ENCODE measurements around the gene PALD1.

The PALD1 gene

DNA sequence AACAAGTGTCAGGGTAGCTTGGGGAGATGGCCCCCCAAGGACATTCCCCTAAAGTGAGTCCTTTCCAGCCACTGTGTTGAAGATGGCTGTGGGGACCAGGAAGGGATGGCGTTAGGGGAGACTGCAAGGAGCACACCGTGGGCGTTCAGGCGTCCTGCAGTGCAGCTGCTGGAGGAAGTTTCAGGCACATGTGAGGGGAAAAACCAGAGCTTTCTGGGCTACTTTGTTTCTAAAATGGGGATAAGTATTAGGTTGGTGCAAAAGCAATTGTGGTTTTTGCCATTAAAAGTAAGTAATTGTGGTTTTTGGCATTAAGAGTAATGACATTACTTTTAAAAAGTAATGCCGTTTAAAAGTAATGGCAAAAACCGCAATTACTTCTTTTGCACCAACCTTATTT is 109.7 kb downstream of the PALD1 start:
- no peak overlapping the region for H4K12ac ChIP-seq (ENCODE audit: low read depth, low read length)
- H3K79me2 ChIP-seq (ENCODE audit: control insufficient read depth, insufficient read depth, low read length, poor library complexity) = no peaks in the 10 kb centered on the region
- H3K18ac ChIP-seq (ENCODE audit: low read length) = no peak overlapping the region
- H3K79me1 ChIP-seq (ENCODE audit: low read length) = no peaks in the 10 kb centered on the region
- no peak overlapping the region for H4K91ac ChIP-seq (ENCODE audit: low read depth, low read length)
- WGBS (ENCODE audit: extremely low coverage, insufficient coverage, insufficient read length) = no CpG with 5 or more reads among the region's 6 CpGs
- H3K14ac ChIP-seq (ENCODE audit: low read length) = no peak overlapping the region
- H2AFZ ChIP-seq (ENCODE audit: insufficient read depth, low read length, poor library complexity) = no peak overlapping the region
- no peak for DNase-seq
- H3K4me3 ChIP-seq (ENCODE audit: low read depth, low read length) = no peak overlapping the region
- no peaks in the 10 kb centered on the region for H3K36me3 ChIP-seq (ENCODE audit: control insufficient read depth in 1 of 2, insufficient read depth in 2 of 2, low read length in 2 of 2)
- H2AK5ac ChIP-seq (ENCODE audit: low read length) = no peak overlapping the region
- peaks cover 2% of the 10 kb centered on the region for H3K27me3 ChIP-seq (ENCODE audit: insufficient read depth, low read length)
- H3K9me3 ChIP-seq (ENCODE audit: insufficient read depth, low read depth, low read length) = peaks cover 3% of the 10 kb centered on the region
- H4K8ac ChIP-seq (ENCODE audit: low read depth, low read length) = no peak overlapping the region
- no peak overlapping the region for H2BK12ac ChIP-seq (ENCODE audit: low read length)
- H2BK120ac ChIP-seq (ENCODE audit: insufficient read depth, low read length, poor library complexity) = no peak overlapping the region
- no peak overlapping the region for H3K23ac ChIP-seq (ENCODE audit: low read length)
- H3K4me1 ChIP-seq (ENCODE audit: control insufficient read depth in 1 of 2, insufficient read depth in 2 of 2, low read length in 2 of 2) = peaks cover 3 to 4% of the 10 kb centered on the region in 2 experiments
- no peak overlapping the region for H3K27ac ChIP-seq (ENCODE audit: low read depth, low read length)
- H3K4me2 ChIP-seq (ENCODE audit: low read length) = no peak overlapping the region
- H3K4ac ChIP-seq (ENCODE audit: low read depth, low read length) = no peak overlapping the region
- no peak overlapping the region for H3K9ac ChIP-seq (ENCODE audit: low read length)
- H2BK5ac ChIP-seq (ENCODE audit: low read depth, low read length, poor library complexity) = no peak overlapping the region

GRCh38 chr10:70588859-70589570 is 110.4 kb downstream of the PALD1 start:
- Histone ChIP-seq H3K4ac (ENCODE audit: low read depth, low read length) (no peak overlapping the region), H3K4me3 (ENCODE audit: low read depth, low read length) (no peak overlapping the region), H2BK12ac (ENCODE audit: low read length) (no peak overlapping the region), H3K14ac (ENCODE audit: low read length) (no peak overlapping the region), H3K23ac (ENCODE audit: low read length) (no peak overlapping the region), H3K27ac (ENCODE audit: low read depth, low read length) (no peak overlapping the region), H4K8ac (ENCODE audit: low read depth, low read length) (no peak overlapping the region), H3K79me2 (ENCODE audit: control insufficient read depth, insufficient read depth, low read length, poor library complexity) (no peaks in the 10 kb centered on the region), H3K9me3 (ENCODE audit: insufficient read depth, low read depth, low read length) (peaks cover 3% of the 10 kb centered on the region), H2BK5ac (ENCODE audit: low read depth, low read length, poor library complexity) (no peak overlapping the region), H4K91ac (ENCODE audit: low read depth, low read length) (no peak overlapping the region), H3K36me3 (ENCODE audit: control insufficient read depth in 1 of 2, insufficient read depth in 2 of 2, low read length in 2 of 2) (no peaks in the 10 kb centered on the region), H3K27me3 (ENCODE audit: insufficient read depth, low read length) (peaks cover 2% of the 10 kb centered on the region), H3K4me2 (ENCODE audit: low read length) (no peak overlapping the region), H3K4me1 (ENCODE audit: control insufficient read depth in 1 of 2, insufficient read depth in 2 of 2, low read length in 2 of 2) (no peaks in the 10 kb centered on the region), H3K9ac (ENCODE audit: low read length) (no peak overlapping the region), H2AFZ (ENCODE audit: insufficient read depth, low read length, poor library complexity) (no peak overlapping the region), H2BK120ac (ENCODE audit: insufficient read depth, low read length, poor library complexity) (no peak overlapping the region), H4K12ac (ENCODE audit: low read depth, low read length) (no peak overlapping the region), H3K18ac (ENCODE audit: low read length) (no peak overlapping the region), H3K79me1 (ENCODE audit: low read length) (no peaks in the 10 kb centered on the region), H2AK5ac (ENCODE audit: low read length) (no peak overlapping the region)
- no peak for DNase-seq
- no CpG with 5 or more reads among the region's 10 CpGs for WGBS (ENCODE audit: extremely low coverage, insufficient coverage, insufficient read length)

DNA sequence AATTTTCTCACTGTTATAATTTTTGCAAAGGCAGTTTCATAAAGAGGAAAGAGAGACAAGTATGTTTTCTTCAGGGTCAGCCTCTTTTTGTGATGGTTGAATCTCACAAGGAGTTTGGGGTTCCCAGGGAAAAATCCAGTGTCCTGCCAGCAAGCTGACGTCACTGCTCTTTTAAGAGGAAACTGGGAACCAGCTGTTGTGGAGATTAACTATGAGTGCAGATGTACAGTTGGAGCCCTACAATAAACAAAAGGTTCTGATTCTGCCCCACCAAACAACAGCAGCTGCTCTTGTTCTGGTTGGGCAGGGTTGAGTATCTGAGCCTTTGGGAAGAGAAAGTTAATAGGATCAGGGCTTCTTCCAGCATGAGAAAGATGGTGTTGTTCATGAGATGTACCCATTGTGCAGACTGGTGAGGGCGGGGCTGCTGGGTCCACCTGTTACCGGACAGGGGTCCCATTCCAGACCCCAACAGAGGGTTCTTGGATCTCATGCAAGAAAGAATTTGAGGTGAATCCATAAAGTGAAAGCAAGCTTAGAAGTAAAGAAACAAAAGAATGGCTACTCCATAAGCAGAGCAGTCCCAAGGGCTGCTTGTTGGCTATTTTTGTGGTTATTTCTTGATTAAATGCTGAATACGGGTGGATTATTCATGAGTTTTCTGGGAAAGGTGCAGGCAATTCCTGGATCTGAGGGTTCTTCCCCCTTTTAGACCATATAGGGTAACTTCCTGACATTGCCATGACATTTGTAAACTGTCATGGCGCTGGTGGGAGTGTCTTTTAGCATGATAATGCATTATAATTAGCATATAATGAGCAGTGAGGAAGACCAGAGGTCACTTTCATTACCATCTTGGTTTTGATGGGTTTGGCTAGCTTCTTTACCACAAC is 111.4 kb downstream of the PALD1 start:
- Histone ChIP-seq H4K91ac (ENCODE audit: low read depth, low read length) (no peak overlapping the region), H2AFZ (ENCODE audit: insufficient read depth, low read length, poor library complexity) (no peak overlapping the region), H3K9me3 (ENCODE audit: insufficient read depth, low read depth, low read length) (peaks cover 3% of the 10 kb centered on the region), H3K14ac (ENCODE audit: low read length) (no peak overlapping the region), H3K79me2 (ENCODE audit: control insufficient read depth, insufficient read depth, low read length, poor library complexity) (no peaks in the 10 kb centered on the region), H4K8ac (ENCODE audit: low read depth, low read length) (no peak overlapping the region), H3K9ac (ENCODE audit: low read length) (no peak overlapping the region), H2BK12ac (ENCODE audit: low read length) (no peak overlapping the region), H3K4ac (ENCODE audit: low read depth, low read length) (no peak overlapping the region), H2BK120ac (ENCODE audit: insufficient read depth, low read length, poor library complexity) (no peak overlapping the region), H3K36me3 (ENCODE audit: control insufficient read depth in 1 of 2, insufficient read depth in 2 of 2, low read length in 2 of 2) (no peaks in the 10 kb centered on the region), H3K4me3 (ENCODE audit: low read depth, low read length) (no peak overlapping the region), H3K4me1 (ENCODE audit: control insufficient read depth in 1 of 2, insufficient read depth in 2 of 2, low read length in 2 of 2) (no peaks in the 10 kb centered on the region), H3K18ac (ENCODE audit: low read length) (no peak overlapping the region), H3K23ac (ENCODE audit: low read length) (no peak overlapping the region), H2BK5ac (ENCODE audit: low read depth, low read length, poor library complexity) (no peak overlapping the region), H2AK5ac (ENCODE audit: low read length) (no peak overlapping the region), H3K27me3 (ENCODE audit: insufficient read depth, low read length) (peaks cover 2% of the 10 kb centered on the region), H3K27ac (ENCODE audit: low read depth, low read length) (no peak overlapping the region), H4K12ac (ENCODE audit: low read depth, low read length) (no peak overlapping the region), H3K4me2 (ENCODE audit: low read length) (no peak overlapping the region), H3K79me1 (ENCODE audit: low read length) (no peaks in the 10 kb centered on the region)
- no CpG with 5 or more reads among the region's 5 CpGs for WGBS (ENCODE audit: extremely low coverage, insufficient coverage, insufficient read length)
- no peak for DNase-seq

DNA sequence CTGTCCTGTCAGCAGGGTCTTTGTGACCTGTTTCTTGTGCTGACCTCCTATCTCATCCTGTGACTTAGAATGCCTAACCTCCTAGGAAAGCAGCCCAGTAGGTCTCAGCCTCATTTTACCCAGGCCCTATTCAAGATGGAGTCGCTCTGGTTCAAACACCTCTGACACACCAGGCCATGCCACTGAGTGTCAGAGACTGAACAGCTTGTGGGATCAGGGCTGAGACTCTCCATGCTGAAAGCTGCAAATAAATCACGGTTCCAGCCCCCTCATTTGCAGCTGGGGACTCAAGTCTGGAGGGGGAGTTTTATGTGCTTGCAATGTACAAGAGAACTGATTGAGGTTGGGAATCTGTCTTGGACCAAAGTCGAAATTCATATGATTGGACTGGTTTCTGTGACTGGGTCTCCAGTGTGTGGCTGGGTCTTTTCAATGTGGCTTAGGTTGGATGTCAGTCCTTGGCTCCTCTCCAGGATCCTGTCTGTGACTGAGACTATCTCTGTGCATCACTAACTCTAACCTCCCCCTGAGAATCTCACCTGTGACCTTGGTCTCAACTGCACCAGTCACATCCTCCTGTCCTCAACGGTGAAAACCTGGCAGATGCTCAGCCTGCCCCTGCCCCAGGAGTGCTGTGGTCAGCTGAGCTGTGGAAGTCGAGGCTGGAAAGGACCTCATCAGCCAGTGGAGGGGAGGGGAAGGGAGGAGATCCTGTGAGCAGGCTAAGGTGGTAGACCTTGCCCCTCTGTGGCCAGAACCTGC is 112.3 kb downstream of the PALD1 start:
- no peak overlapping the region for H3K9ac ChIP-seq (ENCODE audit: low read length)
- no peaks in the 10 kb centered on the region for H3K79me1 ChIP-seq (ENCODE audit: low read length)
- no peak overlapping the region for H3K23ac ChIP-seq (ENCODE audit: low read length)
- H3K18ac ChIP-seq (ENCODE audit: low read length) = no peak overlapping the region
- H3K4me3 ChIP-seq (ENCODE audit: low read depth, low read length) = no peak overlapping the region
- H3K4ac ChIP-seq (ENCODE audit: low read depth, low read length) = no peak overlapping the region
- H3K9me3 ChIP-seq (ENCODE audit: insufficient read depth, low read depth, low read length) = peaks cover 2% of the 10 kb centered on the region
- no peak overlapping the region for H2BK12ac ChIP-seq (ENCODE audit: low read length)
- no peak overlapping the region for H2BK5ac ChIP-seq (ENCODE audit: low read depth, low read length, poor library complexity)
- H4K8ac ChIP-seq (ENCODE audit: low read depth, low read length) = no peak overlapping the region
- no peak overlapping the region for H2AFZ ChIP-seq (ENCODE audit: insufficient read depth, low read length, poor library complexity)
- no peak overlapping the region for H3K14ac ChIP-seq (ENCODE audit: low read length)
- H2AK5ac ChIP-seq (ENCODE audit: low read length) = no peak overlapping the region
- H3K27me3 ChIP-seq (ENCODE audit: insufficient read depth, low read length) = peaks cover 2% of the 10 kb centered on the region
- H3K4me2 ChIP-seq (ENCODE audit: low read length) = no peak overlapping the region
- no peaks in the 10 kb centered on the region for H3K4me1 ChIP-seq (ENCODE audit: control insufficient read depth in 1 of 2, insufficient read depth in 2 of 2, low read length in 2 of 2)
- no CpG with 5 or more reads among the region's 5 CpGs for WGBS (ENCODE audit: extremely low coverage, insufficient coverage, insufficient read length)
- H2BK120ac ChIP-seq (ENCODE audit: insufficient read depth, low read length, poor library complexity) = no peak overlapping the region
- no peak overlapping the region for H4K12ac ChIP-seq (ENCODE audit: low read depth, low read length)
- H3K79me2 ChIP-seq (ENCODE audit: control insufficient read depth, insufficient read depth, low read length, poor library complexity) = no peaks in the 10 kb centered on the region
- H3K36me3 ChIP-seq (ENCODE audit: control insufficient read depth in 1 of 2, insufficient read depth in 2 of 2, low read length in 2 of 2) = no peaks in the 10 kb centered on the region
- H4K91ac ChIP-seq (ENCODE audit: low read depth, low read length) = no peak overlapping the region
- DNase-seq = no peak
- H3K27ac ChIP-seq (ENCODE audit: low read depth, low read length) = no peak overlapping the region

Data from trophoblast cell (in vitro differentiated cells and primary cell).